Thyroid gland (tissue), 4 donors: ENCODE results near the gene CCDC24. TPM values are rescaled to one million over a fixed set of nuclear protein-coding genes. Genes with fewer than 3 reads are reported as not detected.

Experiments used
- DNase-seq, 2 donors: peaks; one replicate each; pipeline ENCODE4 v3.0.0-alpha.2; 2019
- H3K27ac ChIP-seq, 3 donors: fragments of 200-600 bp; sonication (generic); 1 replicate in 2 of 3; 2 replicates in 1 of 3; pipeline ENCODE4 v1.5.1; 2016 to 2019; ENCODE audit warnings: mild to moderate bottlenecking in 1 of 3, moderate library complexity in 1 of 3
- H3K27me3 ChIP-seq: fragments of 200-600 bp; sonication (generic); one replicate; pipeline ENCODE4 v1.5.1; 2019
- H3K36me3 ChIP-seq, 2 donors: fragments of 200-600 bp; sonication (generic); one replicate each; pipeline ENCODE4 v1.5.1; 2016 to 2019
- H3K4me1 ChIP-seq, 2 donors: fragments of 200-600 bp; sonication (generic); one replicate each; pipeline ENCODE4 v1.5.1; 2017 to 2019
- H3K4me3 ChIP-seq, 3 donors: fragments of 200-600 bp; sonication (generic); replicated peaks in 1 of 3; 1 replicate in 2 of 3; 2 replicates in 1 of 3; pipeline ENCODE4 v1.5.1; 2016; ENCODE audit warnings: mild to moderate bottlenecking in 1 of 3
- H3K9me3 ChIP-seq: fragments of 200-600 bp; sonication (generic); one replicate; pipeline ENCODE4 v1.5.1; 2017
- CTCF ChIP-seq, 6 experiments: fragments of 200-600 bp in 3 of 6; fragments of 450-650 bp in 3 of 6; sonication (generic) in 3 of 6; IDR thresholded peaks; one replicate each; pipeline ENCODE4 v1.5.1; 2016 to 2019; ENCODE audit warnings: antibody characterized with exemption in 6 of 6, mild to moderate bottlenecking in 2 of 6, inconsistent platforms in 1 of 6, moderate library complexity in 1 of 6
- POLR2A ChIP-seq, 2 donors: fragments of 450-650 bp; IDR thresholded peaks; one replicate each; pipeline ENCODE4 v1.6.1; 2017; ENCODE audit warnings: antibody characterized with exemption in 2 of 2, mild to moderate bottlenecking in 2 of 2, moderate library complexity in 1 of 2
- WGBS, 2 donors: methylation state at CpG; one replicate each; pipeline ENCODE4 v1.1.5; 2017; 5-methylcytosine and 5-hydroxymethylcytosine counted together
- intact Hi-C: fragments of 100-400 bp; cut with DNase I; formaldehyde crosslinking; loops from one replicate; pipeline ENCODE4 v1.15.1; 2023
- total RNA-seq, 4 donors: library from RNA; depleted of rRNA; stranded (reverse); fragments of >200 nt; gene quantifications; one replicate each; pipeline ENCODE4 v1.2.3, GENCODE V29; 2016

Gene CCDC24
- total RNA-seq, 4 donors from 2014 or later, result 8.0 to 25.4 (median 11.7) TPM

GRCh38 chr1:43979528-43980254, 11.7 kb upstream of the CCDC24 start:
- peaks cover 9 to 14% of the 10 kb centered on the region in 2 donors for H3K36me3 ChIP-seq
- WGBS, 2 donors, result 0 to 16% methylated on average over 3 to 5 of the region's 45 CpGs
- H3K4me3 ChIP-seq, result peak overlapping the region in 2 of 3 donors; percentile 30 to 52
- H3K4me1 ChIP-seq, result peaks cover 27 to 40% of the 10 kb centered on the region in 2 donors
- peak; percentile 41 to 46 for DNase-seq
- no peaks in the 10 kb centered on the region for H3K9me3 ChIP-seq
- intact Hi-C loops, result no loop called here
- no peaks in the 10 kb centered on the region for H3K27me3 ChIP-seq
- H3K27ac ChIP-seq, result no peak overlapping the region
- no peak for TF ChIP-seq CTCF (IDR thresholded peaks at IDR 0.05)
- no peak for TF ChIP-seq POLR2A (IDR thresholded peaks at IDR 0.05)

DNA sequence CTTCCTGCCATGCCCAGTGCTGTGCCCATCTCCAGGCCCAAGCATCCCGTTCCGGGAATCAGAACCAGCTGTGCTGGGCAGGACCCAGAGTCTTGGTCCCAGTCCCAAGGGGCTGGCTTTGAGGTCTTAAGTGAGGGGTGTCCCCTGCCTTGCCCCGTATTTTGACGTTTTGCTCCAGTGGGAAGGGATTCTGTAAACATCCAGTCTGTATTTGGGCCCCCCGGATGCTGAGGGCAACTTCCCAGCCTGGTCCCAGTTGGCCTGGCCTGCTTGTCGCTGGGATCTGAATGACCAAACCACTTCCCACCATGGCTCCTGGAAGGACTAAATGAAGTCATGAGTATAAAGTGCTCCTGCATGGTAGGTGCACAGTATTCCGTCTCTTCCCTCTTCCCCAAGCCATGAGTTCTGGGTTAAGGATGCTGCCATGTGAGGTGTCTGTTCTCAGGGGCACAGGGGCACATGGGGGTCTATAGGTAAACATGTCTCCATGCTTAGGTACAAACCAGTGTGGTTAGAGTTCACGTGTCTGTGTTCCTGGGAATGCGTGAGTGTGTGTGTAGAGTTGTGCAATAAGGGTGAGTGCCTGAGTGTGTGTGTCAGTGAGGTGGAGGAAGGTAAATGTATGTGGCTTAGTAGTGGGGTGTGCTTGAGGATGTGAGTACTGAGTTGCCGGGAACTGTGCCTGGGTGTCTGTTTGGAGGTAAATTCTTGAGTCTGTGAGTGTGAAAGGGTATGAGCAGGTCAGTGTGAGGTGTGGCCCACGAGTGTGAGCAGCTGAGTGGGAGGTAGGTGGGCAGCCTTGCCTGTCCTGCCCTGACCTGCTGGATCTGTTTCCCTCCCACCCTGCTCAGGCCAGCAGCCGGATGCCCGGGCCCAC, 10.9 kb upstream of the CCDC24 start:
- DNase-seq, result no peak
- Histone ChIP-seq H3K4me1 (peaks cover 25 to 39% of the 10 kb centered on the region in 2 donors), H3K4me3 (no peak overlapping the region), H3K27ac (no peak overlapping the region), H3K9me3 (no peaks in the 10 kb centered on the region), H3K36me3 (peaks cover 9 to 14% of the 10 kb centered on the region in 2 donors), H3K27me3 (no peaks in the 10 kb centered on the region)
- no peak for TF ChIP-seq CTCF (IDR thresholded peaks at IDR 0.05)
- no peak for TF ChIP-seq POLR2A (IDR thresholded peaks at IDR 0.05)
- intact Hi-C loops, result no loop called here
- WGBS, 2 donors, result 67% methylated on average over 11 to 13 of the region's 13 CpGs

DNA sequence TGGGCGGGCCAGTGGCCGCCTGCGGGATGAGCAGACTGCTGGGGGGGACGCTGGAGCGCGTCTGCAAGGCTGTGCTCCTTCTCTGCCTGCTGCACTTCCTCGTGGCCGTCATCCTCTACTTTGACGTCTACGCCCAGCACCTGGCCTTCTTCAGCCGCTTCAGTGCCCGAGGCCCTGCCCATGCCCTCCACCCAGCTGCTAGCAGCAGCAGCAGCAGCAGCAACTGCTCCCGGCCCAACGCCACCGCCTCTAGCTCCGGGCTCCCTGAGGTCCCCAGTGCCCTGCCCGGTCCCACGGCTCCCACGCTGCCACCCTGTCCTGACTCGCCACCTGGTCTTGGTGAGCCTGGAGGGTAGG, 10.3 kb upstream of the CCDC24 start:
- 91 to 96% methylated on average over 12 to 20 of the region's 20 CpGs for WGBS, 2 donors
- no peak overlapping the region for H3K27ac ChIP-seq
- no peak for DNase-seq
- H3K27me3 ChIP-seq, result no peaks in the 10 kb centered on the region
- peaks cover 19 to 33% of the 10 kb centered on the region in 2 donors for H3K4me1 ChIP-seq
- no peak overlapping the region for H3K4me3 ChIP-seq
- no peaks in the 10 kb centered on the region for H3K9me3 ChIP-seq
- no peak for TF ChIP-seq POLR2A (IDR thresholded peaks at IDR 0.05)
- no peak for TF ChIP-seq CTCF (IDR thresholded peaks at IDR 0.05)
- peaks cover 9 to 14% of the 10 kb centered on the region in 2 donors for H3K36me3 ChIP-seq
- intact Hi-C loops, result no loop called here

GRCh38 chr1:43981636-43982035, 9.8 kb upstream of the CCDC24 start:
- Histone ChIP-seq H3K36me3 (peaks cover 8 to 11% of the 10 kb centered on the region in 2 donors), H3K27ac (no peak overlapping the region), H3K9me3 (no peaks in the 10 kb centered on the region), H3K4me3 (no peak overlapping the region), H3K27me3 (no peaks in the 10 kb centered on the region), H3K4me1 (peaks cover 15 to 27% of the 10 kb centered on the region in 2 donors)
- no peak for DNase-seq
- intact Hi-C loops, result no loop called here
- TF ChIP-seq CTCF (IDR thresholded peaks at IDR 0.05), result no peak
- no peak for TF ChIP-seq POLR2A (IDR thresholded peaks at IDR 0.05)
- WGBS, 2 donors, result 97% methylated on average over 8 of the region's 20 CpGs; no CpG with 5 or more reads in 1 of the 2 donors

- Histone ChIP-seq H3K4me1 (peaks cover 11 to 21% of the 10 kb centered on the region in 2 donors), H3K27me3 (no peaks in the 10 kb centered on the region), H3K27ac (no peak overlapping the region), H3K9me3 (no peaks in the 10 kb centered on the region), H3K36me3 (peaks cover 2 to 5% of the 10 kb centered on the region in 2 donors), H3K4me3 (no peak overlapping the region)
- intact Hi-C loops, result no loop called here
- no peak for TF ChIP-seq CTCF (IDR thresholded peaks at IDR 0.05)
- TF ChIP-seq POLR2A (IDR thresholded peaks at IDR 0.05), result no peak
- DNase-seq, result no peak
- 86 to 98% methylated on average over 6 to 8 of the region's 8 CpGs for WGBS, 2 donors
Measured at GRCh38 chr1:43982241-43982640, 9.2 kb upstream of the CCDC24 start.
